K562 (cell line): ENCODE results near the gene ZNF200. TPM values are rescaled to one million over a fixed set of nuclear protein-coding genes. Genes with fewer than 3 reads are reported as not detected.
A peak's percentile ranks its signal among the peaks of the same experiment; 100 is the strongest.

Experiments
- HNRNPK ChIP-seq: fragments of 200-400 bp; formaldehyde crosslinking; IDR thresholded peaks from one replicate; pipeline ENCODE4 v1.6.1; 2018; ENCODE audit warnings: mild to moderate bottlenecking, low read depth, low read length; ENCODE audit not compliant: poor library complexity, severe bottlenecking
- JUNB ChIP-seq: fragments of 450-650 bp; formaldehyde crosslinking; conservative IDR thresholded peaks from 2 replicates; pipeline ENCODE4 v1.4.0; 2020; ENCODE audit warnings: mild to moderate bottlenecking
- PRMT5 ChIP-seq: sonication (generic); formaldehyde crosslinking; IDR thresholded peaks from 2 replicates; pipeline ENCODE4 v1.5.0; 2020; ENCODE audit warnings: missing genetic modification reagents
- RERE ChIP-seq: sonication (generic); formaldehyde crosslinking; IDR thresholded peaks from 2 replicates; pipeline ENCODE4 v1.8.0; 2023; ENCODE audit warnings: missing genetic modification reagents, mild to moderate bottlenecking, borderline replicate concordance
- SREBF2 ChIP-seq: sonication (generic); formaldehyde crosslinking; IDR thresholded peaks from 2 replicates; pipeline ENCODE4 v1.4.0; 2020; ENCODE audit warnings: mild to moderate bottlenecking, missing genetic modification reagents
- THRA ChIP-seq: fragments of 450-650 bp; IDR thresholded peaks from 2 replicates; pipeline ENCODE4 v1.6.1; 2017; ENCODE audit warnings: mild to moderate bottlenecking, moderate library complexity
- ZBTB40 ChIP-seq, 2 experiments: fragments of 450-650 bp in 1 of 2; sonication (generic) in 1 of 2; formaldehyde crosslinking in 1 of 2; IDR thresholded peaks; 2 replicates each; pipeline versions ENCODE4 v1.7.1 to v1.9.0; 2016 to 2022; ENCODE audit warnings: inconsistent platforms in 1 of 2, mild to moderate bottlenecking in 1 of 2, missing genetic modification reagents in 1 of 2
- ZBTB7A ChIP-seq: IDR thresholded peaks from 2 replicates; pipeline ENCODE4 v1.6.1; 2011; ENCODE audit warnings: low read depth, mild to moderate bottlenecking, low read length, moderate library complexity, borderline replicate concordance; ENCODE audit not compliant: control insufficient read depth
- ZNF778 ChIP-seq: fragments of 450-650 bp; formaldehyde crosslinking; IDR thresholded peaks from 2 replicates; pipeline ENCODE4 v1.4.0; 2020; ENCODE audit warnings: mild to moderate bottlenecking, moderate library complexity
- polyA plus RNA-seq, 8 experiments: library from polyadenylated mRNA; depleted of rRNA in 4 of 8; stranded (reverse) in 5 of 8; unstranded in 3 of 8; fragments of >200 nt; fragmentation: Nextera tagmentation in 2 of 8; fragmentation: Illumina TruSeq in 1 of 8; extraction: Ambion mirVana in 2 of 8; extraction: Trizol in 1 of 8; gene quantifications; 2 replicates each; pipeline versions ENCODE4 v1.2.1 to v1.2.3, GENCODE V29; 2011 to 2014; ENCODE audit warnings: inconsistent platforms in 1 of 8, missing spikeins in 1 of 8
- total RNA-seq, 7 experiments: library from RNA; depleted of rRNA in 6 of 7; stranded (reverse); fragments of >200 nt in 6 of 7; fragmentation: Illumina TruSeq in 2 of 7; extraction: Trizol in 2 of 7; gene quantifications; 2 replicates each; pipeline versions ENCODE4 v1.2.1 to v1.2.3, GENCODE V29; 2011 to 2021; ENCODE audit warnings: low replicate concordance in 1 of 7

The ZNF200 gene
- total and polyA plus RNA-seq, 9 of the 15 experiments (the other 6 are each of a cell fraction or from before 2014, with no cell fraction given) = 4.8 to 14.5 (median 9.2) TPM

- TF ChIP-seq PRMT5 (CRISPR knock-in tag) (peak; percentile 32; the same call in 1 of the 2 replicates), SREBF2 (CRISPR knock-in tag) (0 out of 2 replicates have a peak, but pooled peaks have one; percentile 51), THRA (no peak), ZBTB40 (IDR thresholded peaks at IDR 0.05) (peak; percentile 77), ZBTB40 (CRISPR knock-in tag; IDR thresholded peaks at IDR 0.05) (peak; percentile 66; the same call in 1 of the 2 replicates), JUNB (CRISPR knock-in tag) (no peak), ZNF778 (CRISPR knock-in tag) (no peak), ZBTB7A (peak; percentile 95; the same call in 1 of the 2 replicates), RERE (CRISPR knock-in tag) (peak; percentile 58; the same call in 1 of the 2 replicates), HNRNPK (no peak)
These were observed 29.4 kb upstream of the ZNF200 start (continued) for GRCh38 chr16:3264137-3265036.
